ENCODE measurements around the gene FAM83D. TPM values are rescaled to one million over a fixed set of nuclear protein-coding genes. Genes with fewer than 3 reads are reported as not detected.
A peak's percentile ranks its signal among the peaks of the same experiment; 100 is the strongest.

The FAM83D gene
- total RNA-seq, 1 donor from 2014 or later, result 56.7 TPM

GRCh38 chr20:38890497-38890818 is 35.8 kb upstream of the FAM83D start:
- no peak for DNase-seq (ENCODE audit: low read depth)
- no peak overlapping the region for H3K4me3 ChIP-seq (ENCODE audit: low read depth, low read length)
- no peak for TF ChIP-seq CTCF (conservative IDR thresholded peaks at IDR 0.05; ENCODE audit: low read depth, low read length)

GRCh38 chr20:38892091-38892981 is 33.9 kb upstream of the FAM83D start:
- H3K4me3 ChIP-seq (ENCODE audit: low read depth, low read length), result no peak overlapping the region
- no peak for DNase-seq (ENCODE audit: low read depth)
- no peak for TF ChIP-seq CTCF (conservative IDR thresholded peaks at IDR 0.05; ENCODE audit: low read depth, low read length)

GRCh38 chr20:38893056-38893564 is 33.1 kb upstream of the FAM83D start:
- no peak for DNase-seq (ENCODE audit: low read depth)
- no peak for TF ChIP-seq CTCF (conservative IDR thresholded peaks at IDR 0.05; ENCODE audit: low read depth, low read length)
- no peak overlapping the region for H3K4me3 ChIP-seq (ENCODE audit: low read depth, low read length)

- TF ChIP-seq CTCF (conservative IDR thresholded peaks at IDR 0.05; ENCODE audit: low read depth, low read length), result peak; percentile 80
- H3K4me3 ChIP-seq (ENCODE audit: low read depth, low read length), result no peak overlapping the region
- DNase-seq (ENCODE audit: low read depth), result no peak
Observed at GRCh38 chr20:38893565-38894090, 32.6 kb upstream of the FAM83D start.

GRCh38 chr20:38894091-38894847 is 31.9 kb upstream of the FAM83D start:
- DNase-seq (ENCODE audit: low read depth), result no peak
- no peak overlapping the region for H3K4me3 ChIP-seq (ENCODE audit: low read depth, low read length)
- no peak for TF ChIP-seq CTCF (conservative IDR thresholded peaks at IDR 0.05; ENCODE audit: low read depth, low read length)

- no peak for TF ChIP-seq CTCF (conservative IDR thresholded peaks at IDR 0.05; ENCODE audit: low read depth, low read length)
- H3K4me3 ChIP-seq (ENCODE audit: low read depth, low read length), result no peak overlapping the region
- no peak for DNase-seq (ENCODE audit: low read depth)
Observed at GRCh38 chr20:38895098-38895949, 30.9 kb upstream of the FAM83D start.

Measured in epithelial cell of proximal tubule (primary cell).